ENCODE results near the gene CBL. TPM values are rescaled to one million over a fixed set of nuclear protein-coding genes. Genes with fewer than 3 reads are reported as not detected.
A peak's percentile ranks its signal among the peaks of the same experiment; 100 is the strongest.

The CBL gene
- total RNA-seq, 1 experiment from 2014 or later = 45.6 TPM

- DNase-seq (ENCODE audit: low spot score) (peak; percentile 1), ATAC-seq (no peak)
- no peak overlapping the region for H3K4me3 Mint-ChIP-seq
- H3K27me3 Mint-ChIP-seq (ENCODE audit: low read depth) = no peaks in the 10 kb centered on the region
- no peak overlapping the region for H3K27ac Mint-ChIP-seq
- TF ChIP-seq, protein P1, sequence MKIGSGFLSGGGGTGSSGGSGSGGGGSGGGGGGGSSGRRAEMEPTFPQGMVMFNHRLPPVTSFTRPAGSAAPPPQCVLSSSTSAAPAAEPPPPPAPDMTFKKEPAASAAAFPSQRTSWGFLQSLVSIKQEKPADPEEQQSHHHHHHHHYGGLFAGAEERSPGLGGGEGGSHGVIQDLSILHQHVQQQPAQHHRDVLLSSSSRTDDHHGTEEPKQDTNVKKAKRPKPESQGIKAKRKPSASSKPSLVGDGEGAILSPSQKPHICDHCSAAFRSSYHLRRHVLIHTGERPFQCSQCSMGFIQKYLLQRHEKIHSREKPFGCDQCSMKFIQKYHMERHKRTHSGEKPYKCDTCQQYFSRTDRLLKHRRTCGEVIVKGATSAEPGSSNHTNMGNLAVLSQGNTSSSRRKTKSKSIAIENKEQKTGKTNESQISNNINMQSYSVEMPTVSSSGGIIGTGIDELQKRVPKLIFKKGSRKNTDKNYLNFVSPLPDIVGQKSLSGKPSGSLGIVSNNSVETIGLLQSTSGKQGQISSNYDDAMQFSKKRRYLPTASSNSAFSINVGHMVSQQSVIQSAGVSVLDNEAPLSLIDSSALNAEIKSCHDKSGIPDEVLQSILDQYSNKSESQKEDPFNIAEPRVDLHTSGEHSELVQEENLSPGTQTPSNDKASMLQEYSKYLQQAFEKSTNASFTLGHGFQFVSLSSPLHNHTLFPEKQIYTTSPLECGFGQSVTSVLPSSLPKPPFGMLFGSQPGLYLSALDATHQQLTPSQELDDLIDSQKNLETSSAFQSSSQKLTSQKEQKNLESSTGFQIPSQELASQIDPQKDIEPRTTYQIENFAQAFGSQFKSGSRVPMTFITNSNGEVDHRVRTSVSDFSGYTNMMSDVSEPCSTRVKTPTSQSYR (CRISPR knock-in tag; IDR thresholded peaks at IDR 0.05) = no peak
- TF ChIP-seq MAX (CRISPR knock-in tag; IDR thresholded peaks at IDR 0.05) (no peak), ZNF121 (CRISPR knock-in tag; IDR thresholded peaks at IDR 0.05) (no peak), MYBL2 (CRISPR knock-in tag; IDR thresholded peaks at IDR 0.05) (no peak), ZBTB21 (CRISPR knock-in tag; IDR thresholded peaks at IDR 0.05; ENCODE audit: borderline replicate concordance) (no peak), AR (CRISPR knock-in tag; IDR thresholded peaks at IDR 0.05) (no peak), ELF4 (CRISPR knock-in tag; IDR thresholded peaks at IDR 0.05; ENCODE audit: low read depth) (no peak), IRF2 (CRISPR knock-in tag; IDR thresholded peaks at IDR 0.05; ENCODE audit: borderline replicate concordance, low read depth) (no peak), GTF2I (CRISPR knock-in tag; conservative IDR thresholded peaks at IDR 0.05) (no peak), PRDM15 (CRISPR knock-in tag; IDR thresholded peaks at IDR 0.05) (no peak), JAZF1 (CRISPR knock-in tag; IDR thresholded peaks at IDR 0.05) (no peak), SOX15 (CRISPR knock-in tag; IDR thresholded peaks at IDR 0.05) (no peak), TCF7 (CRISPR knock-in tag; IDR thresholded peaks at IDR 0.05; ENCODE audit: low read depth) (no peak), ETV6 (CRISPR knock-in tag; IDR thresholded peaks at IDR 0.05) (no peak), MLX (CRISPR knock-in tag; IDR thresholded peaks at IDR 0.05) (no peak), ZNF138 (CRISPR knock-in tag; conservative IDR thresholded peaks at IDR 0.05) (no peak), NFATC4 (CRISPR knock-in tag; IDR thresholded peaks at IDR 0.05) (no peak)
- TF ChIP-seq, protein P2, sequence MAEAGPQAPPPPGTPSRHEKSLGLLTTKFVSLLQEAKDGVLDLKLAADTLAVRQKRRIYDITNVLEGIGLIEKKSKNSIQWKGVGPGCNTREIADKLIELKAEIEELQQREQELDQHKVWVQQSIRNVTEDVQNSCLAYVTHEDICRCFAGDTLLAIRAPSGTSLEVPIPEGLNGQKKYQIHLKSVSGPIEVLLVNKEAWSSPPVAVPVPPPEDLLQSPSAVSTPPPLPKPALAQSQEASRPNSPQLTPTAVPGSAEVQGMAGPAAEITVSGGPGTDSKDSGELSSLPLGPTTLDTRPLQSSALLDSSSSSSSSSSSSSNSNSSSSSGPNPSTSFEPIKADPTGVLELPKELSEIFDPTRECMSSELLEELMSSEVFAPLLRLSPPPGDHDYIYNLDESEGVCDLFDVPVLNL (CRISPR knock-in tag; IDR thresholded peaks at IDR 0.05; ENCODE audit: borderline replicate concordance, low read depth) = no peak
- ChIA-PET CTCF (interaction anchor here (0.6 to 13.7 kb wide), 27 partner anchors 8 to 405 kb away, joined by 3 to 387 read pairs (median 3); partner anchors contain the start of genes ABCG4, C1QTNF5, CBL and HINFP), POLR2A (interaction anchor here (1.6 kb wide), 1 partner anchor 14 kb away, joined by 9 read pairs; no protein-coding TSS in a partner anchor)
- peaks cover 26% of the 10 kb centered on the region for H3K4me1 Mint-ChIP-seq
- H3K9me3 Mint-ChIP-seq = no peaks in the 10 kb centered on the region
- no peaks in the 10 kb centered on the region for H3K36me3 Mint-ChIP-seq
These were observed 118.0 kb downstream of the CBL start for GRCh38 chr11:119324189-119324588.
